Fibroblast of mammary gland (primary cell): ENCODE data around the gene VWDE.

Source experiments
- DNase-seq: peaks from one replicate; pipeline ENCODE4 v3.0.0-alpha.2; 2010; ENCODE audit warnings: low read depth
- H3K4me3 ChIP-seq: 2 replicates; pipeline ENCODE4 v1.5.1; 2011; ENCODE audit warnings: low read depth, mild to moderate bottlenecking, low read length, moderate library complexity; ENCODE audit not compliant: control insufficient read depth
- TF ChIP-seq, protein P1 (sequence below): conservative IDR thresholded peaks from 2 replicates; pipeline ENCODE4 v1.5.1; 2011; ENCODE audit warnings: low read depth, low read length, inconsistent platforms; ENCODE audit not compliant: control insufficient read depth, insufficient read depth

Gene VWDE

DNA sequence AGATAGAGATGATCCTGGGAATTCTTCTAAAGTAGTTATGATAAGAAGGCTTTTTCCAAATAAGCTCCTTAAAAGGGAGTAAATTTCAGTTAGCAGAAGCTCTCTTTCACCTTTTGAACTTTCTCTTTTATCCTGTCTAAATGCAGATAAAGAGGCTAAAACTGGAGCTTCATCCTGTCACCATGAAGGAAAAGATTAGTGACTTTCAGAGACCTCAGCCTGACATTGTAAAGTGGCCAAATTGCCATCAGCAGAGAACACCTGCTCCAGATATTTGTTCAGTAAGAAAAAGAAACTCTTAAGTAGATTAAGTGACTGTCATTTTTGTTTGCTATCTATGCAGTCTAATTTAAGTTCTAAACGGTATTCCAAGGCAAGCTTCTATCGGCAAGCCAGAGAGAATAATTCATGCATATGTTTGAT lies 18.3 kb downstream of the VWDE start:
- H3K4me3 ChIP-seq: no peak overlapping the region
- TF ChIP-seq, protein P1, sequence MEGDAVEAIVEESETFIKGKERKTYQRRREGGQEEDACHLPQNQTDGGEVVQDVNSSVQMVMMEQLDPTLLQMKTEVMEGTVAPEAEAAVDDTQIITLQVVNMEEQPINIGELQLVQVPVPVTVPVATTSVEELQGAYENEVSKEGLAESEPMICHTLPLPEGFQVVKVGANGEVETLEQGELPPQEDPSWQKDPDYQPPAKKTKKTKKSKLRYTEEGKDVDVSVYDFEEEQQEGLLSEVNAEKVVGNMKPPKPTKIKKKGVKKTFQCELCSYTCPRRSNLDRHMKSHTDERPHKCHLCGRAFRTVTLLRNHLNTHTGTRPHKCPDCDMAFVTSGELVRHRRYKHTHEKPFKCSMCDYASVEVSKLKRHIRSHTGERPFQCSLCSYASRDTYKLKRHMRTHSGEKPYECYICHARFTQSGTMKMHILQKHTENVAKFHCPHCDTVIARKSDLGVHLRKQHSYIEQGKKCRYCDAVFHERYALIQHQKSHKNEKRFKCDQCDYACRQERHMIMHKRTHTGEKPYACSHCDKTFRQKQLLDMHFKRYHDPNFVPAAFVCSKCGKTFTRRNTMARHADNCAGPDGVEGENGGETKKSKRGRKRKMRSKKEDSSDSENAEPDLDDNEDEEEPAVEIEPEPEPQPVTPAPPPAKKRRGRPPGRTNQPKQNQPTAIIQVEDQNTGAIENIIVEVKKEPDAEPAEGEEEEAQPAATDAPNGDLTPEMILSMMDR: no peak
- no peak for DNase-seq

DNA sequence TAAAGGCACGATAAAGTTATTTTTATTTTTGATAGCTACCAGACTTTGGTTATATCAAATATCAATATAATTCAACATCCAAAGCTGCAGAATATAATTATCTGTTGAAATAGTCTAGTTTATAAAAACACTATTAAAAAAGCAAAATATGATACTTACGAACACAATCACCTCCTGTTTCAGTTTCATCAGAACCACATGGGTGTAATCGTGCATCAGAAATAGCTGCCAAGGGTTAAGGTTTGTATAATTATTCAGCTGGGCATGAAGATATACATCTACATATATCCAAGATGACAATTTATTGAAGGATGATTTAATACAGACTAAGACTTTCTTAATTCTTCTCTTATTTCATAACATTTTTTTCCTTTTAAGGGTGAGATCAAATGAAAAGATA lies 20.3 kb downstream of the VWDE start:
- TF ChIP-seq, protein P1: no peak
- no peak for DNase-seq
- H3K4me3 ChIP-seq: no peak overlapping the region

DNA sequence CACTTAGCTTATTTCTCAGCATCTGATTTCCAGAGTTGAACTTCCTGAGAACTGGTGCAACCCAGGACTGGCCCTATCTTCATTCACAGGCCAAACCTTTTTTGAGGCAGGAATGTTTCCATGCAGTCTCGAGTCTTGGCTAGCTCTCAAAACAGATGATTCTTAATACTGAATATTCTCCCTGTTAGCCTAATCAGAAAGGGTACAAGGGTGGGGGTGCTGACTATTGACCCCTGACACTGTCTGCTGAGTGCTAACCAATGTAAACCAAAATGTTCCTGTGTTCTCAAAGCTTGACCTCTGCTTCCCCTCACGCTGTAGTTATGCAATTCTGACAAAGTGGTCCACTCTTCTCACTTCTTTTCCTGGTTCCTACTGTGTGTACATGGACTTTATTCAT lies 25.3 kb downstream of the VWDE start:
- DNase-seq: no peak
- TF ChIP-seq, protein P1: no peak
- H3K4me3 ChIP-seq: no peak overlapping the region

DNA sequence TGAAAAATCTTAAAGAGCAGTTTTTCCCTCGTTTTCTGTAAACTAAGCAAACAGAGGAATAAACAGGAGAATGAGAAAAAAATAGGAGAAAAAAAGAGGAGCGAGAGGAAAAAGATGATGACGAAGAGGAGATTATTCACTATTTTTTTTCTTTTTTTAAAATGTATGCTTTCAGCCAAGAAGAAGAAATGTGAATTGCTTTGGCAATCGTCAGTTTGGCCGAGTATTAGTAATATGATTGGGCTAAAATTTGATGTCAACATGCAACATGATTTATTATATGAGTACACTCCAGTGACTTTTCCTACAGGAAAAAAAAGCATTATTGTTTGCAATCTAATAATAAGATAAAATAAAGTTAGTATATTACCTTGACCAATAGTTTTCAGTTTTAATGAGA lies 26.3 kb downstream of the VWDE start:
- TF ChIP-seq, protein P1: no peak
- peak; percentile 11 for DNase-seq
- H3K4me3 ChIP-seq: no peak overlapping the region

DNA sequence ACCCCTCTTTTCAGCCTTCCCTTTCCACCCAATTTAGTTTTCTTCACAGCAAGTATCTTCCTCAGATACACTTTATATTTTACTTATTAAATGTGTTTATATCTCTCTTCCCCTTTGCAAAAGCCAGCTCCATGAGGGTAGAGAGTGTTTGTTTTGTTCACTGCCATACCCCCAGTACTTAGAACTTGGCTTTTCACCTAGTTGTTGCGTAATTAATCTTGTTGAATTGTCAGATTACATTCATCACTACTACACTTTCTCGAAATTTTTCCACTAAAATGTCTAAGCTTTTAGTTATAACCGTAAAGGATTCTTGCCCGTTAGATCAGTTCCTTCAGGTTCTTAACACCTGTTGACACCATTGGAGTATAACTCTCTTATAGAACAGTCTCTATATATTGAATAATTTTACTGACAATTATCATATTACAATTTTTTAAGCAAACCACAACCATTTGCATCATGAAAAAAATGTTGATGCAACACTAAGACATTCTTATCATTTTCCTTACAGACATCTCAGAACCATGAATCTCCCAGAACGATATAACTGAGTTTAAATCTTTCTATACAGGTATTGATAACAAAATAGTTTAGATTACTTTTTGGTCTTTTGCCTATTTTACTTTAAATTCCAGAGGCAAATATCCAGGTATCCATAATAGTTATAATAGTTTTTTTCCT lies 29.9 kb downstream of the VWDE start:
- H3K4me3 ChIP-seq: no peak overlapping the region
- peak; percentile 2 for DNase-seq
- TF ChIP-seq, protein P1: no peak

DNA sequence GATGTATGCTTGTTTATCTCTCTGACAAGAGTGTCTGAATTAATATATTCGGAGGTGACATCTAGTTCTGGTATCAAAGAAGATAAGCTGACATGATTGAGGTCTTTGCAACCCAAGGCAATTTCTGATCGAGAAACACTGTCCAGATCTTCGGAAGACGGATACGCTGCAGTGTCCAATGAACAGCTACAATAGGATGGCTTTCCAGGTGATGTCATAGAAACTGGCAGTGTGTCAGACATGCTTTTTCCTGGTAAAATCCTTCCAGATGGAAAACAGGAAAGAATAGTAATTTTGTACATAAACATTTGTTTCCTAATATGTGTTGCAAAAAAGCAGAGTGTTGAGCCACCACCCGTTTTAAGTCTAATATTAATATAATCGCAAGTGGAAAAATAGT lies 33.4 kb downstream of the VWDE start:
- DNase-seq: peak; percentile 74

More for the DNA sequence above, 33.4 kb downstream of the VWDE start:
- TF ChIP-seq, protein P1: no peak
- no peak overlapping the region for H3K4me3 ChIP-seq
